Large intestine (tissue), 3 donors: Measurements from ENCODE around the gene FUOM. TPM values are rescaled to one million over a fixed set of nuclear protein-coding genes. Genes with fewer than 3 reads are reported as not detected.
A peak's percentile ranks its signal among the peaks of the same experiment; 100 is the strongest.
"Not testable (repeated sequence)": the region's sequence is repeated elsewhere in the genome, so short reads cannot be mapped to it uniquely, and the experiment has no call there.

Source experiments
- DNase-seq, 2 donors: peaks; one replicate each; pipeline versions ENCODE4 v3.0.0 to v3.0.0-alpha.2; 2013
- H3K27ac ChIP-seq: one replicate; pipeline ENCODE4 v1.5.1; 2013; ENCODE audit warnings: low read length
- H3K27me3 ChIP-seq: 2 replicates; pipeline ENCODE4 v1.6.1; 2013; ENCODE audit warnings: low read length; ENCODE audit not compliant: control insufficient read depth, insufficient read depth
- H3K36me3 ChIP-seq: 2 replicates; pipeline ENCODE4 v1.6.1; 2013; ENCODE audit warnings: low read length; ENCODE audit not compliant: control insufficient read depth, insufficient read depth
- H3K4me1 ChIP-seq: one replicate; pipeline ENCODE4 v1.6.1; 2013; ENCODE audit warnings: low read length; ENCODE audit not compliant: control insufficient read depth, insufficient read depth
- H3K4me3 ChIP-seq: one replicate; pipeline ENCODE4 v1.5.1; 2013; ENCODE audit warnings: low read length
- H3K9me3 ChIP-seq: one replicate; pipeline ENCODE4 v1.6.1; 2013; ENCODE audit warnings: mild to moderate bottlenecking, low read depth, low read length, moderate library complexity; ENCODE audit not compliant: control insufficient read depth
- WGBS: methylation state at CpG from one replicate; pipeline ENCODE4 v1.1.5; 2013; ENCODE audit warnings: low lambda C conversion rate; ENCODE audit not compliant: insufficient coverage; 5-methylcytosine and 5-hydroxymethylcytosine counted together
- polyA plus RNA-seq: library from polyadenylated mRNA; unstranded; fragments of 120-200 nt; gene quantifications from one replicate; pipeline ENCODE4 v1.2.1, GENCODE V29; 2013

Gene FUOM
- polyA plus RNA-seq, 1 donor: 56.9 TPM

DNA sequence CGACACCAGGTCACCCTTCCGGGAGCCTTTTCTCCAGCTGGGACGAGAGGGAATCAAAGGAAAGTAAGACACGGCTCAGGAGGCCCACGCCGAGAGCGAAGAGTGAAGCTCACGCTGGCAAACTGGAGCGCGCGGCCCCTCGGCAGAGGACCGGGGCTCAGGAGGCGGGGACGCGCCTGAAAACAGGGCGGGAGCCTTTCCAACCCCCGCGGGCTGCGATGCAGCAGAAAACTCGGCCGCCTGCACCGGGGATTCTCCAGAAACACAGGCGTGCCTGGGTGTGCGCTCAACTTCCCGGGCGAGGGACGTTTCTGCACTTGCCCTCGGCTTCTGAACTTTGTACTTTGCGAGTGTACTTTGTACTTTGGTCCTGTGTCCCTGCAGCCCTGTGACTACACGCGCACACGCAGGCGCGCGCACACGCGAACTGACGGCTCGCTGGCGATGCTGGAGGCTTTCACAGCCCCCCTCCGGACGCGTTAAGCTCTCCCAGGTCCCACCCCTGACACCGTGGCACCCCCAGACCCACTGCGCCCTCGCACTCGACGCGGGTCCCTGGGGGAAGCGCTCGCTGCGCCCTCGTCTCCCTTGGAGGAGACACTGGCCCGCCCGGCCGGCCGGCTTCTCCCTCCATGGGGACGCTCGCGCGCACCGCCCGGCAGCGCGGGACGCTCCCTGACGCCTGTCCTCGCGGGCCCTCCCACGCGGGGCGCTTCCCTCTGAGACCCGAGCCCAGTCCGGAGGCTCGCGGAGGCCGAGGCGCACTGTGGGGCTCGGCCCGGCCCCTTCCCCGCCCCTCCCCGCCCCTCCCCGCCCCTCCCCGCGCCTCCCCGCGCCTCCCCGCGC is 20.7 kb upstream of the FUOM start:
- peak overlapping the region; percentile 95 for H3K27ac ChIP-seq
- H3K9me3 ChIP-seq: peaks cover 6% of the 10 kb centered on the region
- H3K27me3 ChIP-seq: no peaks in the 10 kb centered on the region
- no CpG with 5 or more reads among the region's 90 CpGs for WGBS
- H3K4me3 ChIP-seq: peak overlapping the region; percentile 75
- H3K4me1 ChIP-seq: peaks cover 9% of the 10 kb centered on the region
- DNase-seq: peak; percentile 85 to 95
- H3K36me3 ChIP-seq: peaks cover 6% of the 10 kb centered on the region

DNA sequence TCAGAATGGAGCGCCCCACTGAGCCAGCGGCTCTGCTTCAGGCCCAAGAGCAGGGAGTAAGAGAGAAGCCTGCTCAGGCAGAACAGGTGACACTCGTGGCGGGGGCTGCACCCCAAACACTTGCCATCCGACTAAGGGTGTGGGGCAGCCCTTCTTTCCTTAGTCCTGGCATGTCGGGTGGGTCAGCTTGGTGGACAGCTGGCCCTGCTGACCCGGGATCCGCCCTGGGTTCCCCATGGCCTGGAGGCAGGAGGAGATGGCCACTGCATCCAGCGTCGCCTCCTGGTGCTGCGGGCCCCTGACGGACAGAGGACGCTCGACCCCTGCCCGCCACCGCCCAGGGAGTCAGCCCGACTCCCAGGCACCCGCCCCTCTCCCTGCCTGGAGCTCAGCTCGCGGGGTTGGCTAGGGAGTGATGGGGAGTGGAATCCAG is 20.0 kb upstream of the FUOM start:
- peak overlapping the region; percentile 75 for H3K4me3 ChIP-seq
- H3K9me3 ChIP-seq: peaks cover 6% of the 10 kb centered on the region
- no CpG with 5 or more reads among the region's 20 CpGs for WGBS
- no peak for DNase-seq
- H3K36me3 ChIP-seq: peaks cover 6% of the 10 kb centered on the region
- H3K4me1 ChIP-seq: peaks cover 9% of the 10 kb centered on the region
- H3K27me3 ChIP-seq: no peaks in the 10 kb centered on the region
- H3K27ac ChIP-seq: peak overlapping the region; percentile 95

DNA sequence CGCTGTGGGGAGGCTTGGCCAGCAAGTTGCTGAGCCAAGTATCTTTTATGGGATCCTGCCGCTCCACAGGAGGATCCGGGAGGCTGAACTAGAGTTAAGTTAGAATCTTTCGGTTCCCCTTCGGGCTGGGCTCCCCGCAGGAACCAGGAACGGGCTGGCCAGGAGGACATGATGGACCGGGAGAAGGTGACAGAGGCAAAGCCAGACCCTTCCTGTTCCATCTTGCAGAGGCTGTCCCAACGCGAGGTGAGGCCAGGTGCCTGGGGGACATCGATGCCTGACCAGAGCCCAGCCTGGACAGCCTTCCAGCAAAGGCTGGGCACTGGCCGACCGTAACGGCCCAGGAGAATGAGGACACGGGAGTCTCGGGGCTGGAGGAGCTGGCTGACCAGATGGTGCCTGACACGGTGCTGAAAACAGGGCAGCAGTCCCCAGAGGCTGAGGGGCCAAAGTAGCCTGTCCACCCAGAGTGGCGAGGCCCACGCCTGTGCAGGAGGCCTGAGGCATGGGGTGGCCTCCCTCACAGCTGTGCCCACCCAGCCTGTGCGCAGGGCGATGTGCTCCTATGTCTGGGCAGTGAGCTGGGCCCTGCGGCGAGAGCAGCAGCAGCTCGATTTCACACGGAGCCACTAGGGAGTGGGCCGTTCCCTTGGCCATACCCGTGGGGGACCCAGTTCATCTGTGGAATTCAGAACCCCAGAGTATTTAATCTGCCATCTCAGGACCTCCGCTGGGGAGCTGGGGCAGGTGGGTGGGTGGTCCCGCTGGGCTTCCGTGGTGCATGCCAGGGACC is 19.4 kb upstream of the FUOM start:
- Histone ChIP-seq H3K9me3 (peaks cover 6% of the 10 kb centered on the region), H3K27me3 (no peaks in the 10 kb centered on the region), H3K4me3 (peak overlapping the region; percentile 75), H3K4me1 (peaks cover 9% of the 10 kb centered on the region), H3K27ac (no peak overlapping the region), H3K36me3 (peaks cover 5% of the 10 kb centered on the region)
- DNase-seq: no peak
- WGBS: 100% methylated on average over 1 of the region's 30 CpGs

DNA sequence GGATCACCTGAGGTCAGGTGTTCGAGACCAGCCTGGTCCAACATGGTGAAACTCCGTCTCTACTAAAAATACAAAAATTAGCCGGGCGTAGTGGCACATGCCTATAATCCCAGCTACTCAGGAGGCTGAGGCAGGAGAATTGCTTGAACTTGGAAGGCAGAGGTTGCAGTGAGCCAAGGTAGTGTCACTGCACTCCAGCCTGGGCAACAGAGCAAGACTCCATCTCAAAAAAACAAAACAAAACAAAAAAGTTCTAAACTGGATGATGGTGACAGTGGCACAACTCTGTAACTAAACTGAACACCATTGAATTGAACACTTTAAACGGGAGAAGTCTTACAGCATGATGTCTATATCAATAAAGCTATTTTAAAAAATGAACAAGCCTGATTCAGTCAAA is 18.4 kb upstream of the FUOM start:
- 86% methylated on average over 1 of the region's 5 CpGs for WGBS
- not testable (repeated sequence) for H3K9me3 ChIP-seq

DNA sequence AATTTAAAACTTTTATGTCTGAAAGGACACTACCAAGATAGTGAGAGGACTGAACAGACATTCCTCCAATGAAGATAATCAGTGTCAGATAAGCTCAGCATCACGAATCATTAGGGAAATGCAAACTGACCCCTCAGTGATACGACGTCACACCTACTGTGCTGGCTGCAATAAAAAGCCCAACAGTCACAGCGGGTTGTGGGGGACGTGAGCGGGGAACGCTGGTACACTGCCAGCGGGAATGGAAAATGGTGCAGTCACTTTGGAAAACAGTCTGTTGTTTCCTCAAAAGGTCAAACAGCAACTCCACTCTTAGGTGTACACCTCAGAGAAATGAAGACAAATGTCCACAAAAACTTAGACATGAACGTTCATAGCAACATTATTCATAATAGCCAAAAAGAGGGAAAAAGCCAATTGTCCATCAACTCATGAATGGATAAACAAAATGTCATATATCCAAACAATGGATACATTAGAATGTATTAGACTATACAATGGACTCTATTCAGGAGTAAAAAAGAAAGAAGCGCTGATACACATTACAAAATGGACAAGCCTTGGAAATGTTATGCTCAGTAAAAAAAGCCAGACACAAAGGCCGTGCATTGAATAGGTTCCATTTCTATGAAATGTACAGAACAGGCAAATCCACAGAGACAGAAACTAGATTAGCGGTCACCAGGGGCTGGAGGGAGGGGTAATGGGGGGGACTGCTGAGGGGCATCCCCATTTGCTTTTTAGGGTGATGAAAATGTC is 17.7 kb upstream of the FUOM start:
- no peak overlapping the region for H3K27ac ChIP-seq
- no peak for DNase-seq
- H3K27me3 ChIP-seq: no peaks in the 10 kb centered on the region
- WGBS: 93% methylated on average over 2 of the region's 12 CpGs
- H3K4me1 ChIP-seq: peaks cover 9% of the 10 kb centered on the region
- H3K4me3 ChIP-seq: no peak overlapping the region
- peaks cover 6% of the 10 kb centered on the region for H3K9me3 ChIP-seq
- peaks cover 8% of the 10 kb centered on the region for H3K36me3 ChIP-seq

More for the DNA sequence above, 18.4 kb upstream of the FUOM start:
- H3K4me1 ChIP-seq, H3K36me3 ChIP-seq, H3K27ac ChIP-seq, DNase-seq, H3K4me3 ChIP-seq, H3K27me3 ChIP-seq: not testable (repeated sequence)

DNA sequence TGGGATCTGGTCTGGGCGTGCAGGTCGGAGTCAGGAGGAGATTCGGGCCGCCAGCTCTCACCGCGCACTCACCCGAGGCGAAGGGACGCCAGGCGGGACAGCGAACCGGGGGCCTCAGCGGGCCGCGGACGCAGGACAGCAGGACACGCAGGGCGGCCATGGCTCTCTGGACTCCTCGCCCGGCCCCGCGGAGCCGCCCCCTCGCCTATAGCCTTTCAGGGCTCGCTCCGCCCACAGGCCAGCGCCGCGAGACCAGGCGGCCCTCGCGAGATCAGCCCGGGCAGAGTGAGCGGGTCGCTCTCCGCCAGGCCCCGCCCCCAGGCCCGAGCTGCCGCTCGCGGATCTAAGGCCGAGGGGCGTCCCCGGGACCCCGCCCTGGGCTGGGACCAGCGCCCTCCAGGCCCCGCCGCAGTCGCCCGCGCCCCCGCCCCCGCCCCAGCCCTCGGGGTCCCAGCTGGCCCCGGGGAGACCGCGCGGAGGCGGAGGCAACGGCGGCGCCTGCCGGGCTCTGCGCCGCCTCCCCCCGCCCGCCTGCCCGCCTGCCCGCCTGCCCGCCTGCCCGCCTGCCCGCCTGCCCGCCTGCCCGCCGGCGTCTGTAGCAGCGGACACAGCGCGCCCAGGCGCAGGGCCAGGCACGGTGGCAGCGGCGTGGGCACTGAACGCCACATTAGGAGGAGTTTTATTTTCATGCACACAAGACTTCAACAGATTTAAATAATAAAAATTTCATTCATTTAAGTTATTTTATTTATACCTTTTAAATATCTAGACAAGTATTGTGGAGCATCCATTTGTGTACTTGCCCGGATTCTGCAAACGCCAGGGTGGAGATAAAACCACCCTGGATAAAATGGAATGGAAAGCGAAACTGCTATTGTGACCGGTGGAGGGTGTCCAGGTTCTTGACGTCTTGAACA is 15.6 kb upstream of the FUOM start, which contains the start of gene ECHS1:
Gene ECHS1, minus strand, starts transcription at position 181 of the 917 bp plus-strand sequence. Its CDS starts 21 bp downstream, at position 160.
- Histone ChIP-seq H3K27me3 (no peaks in the 10 kb centered on the region), H3K27ac (peak within 1 kb of the TSS; percentile 53), H3K9me3 (peaks cover 4% of the 10 kb centered on the region), H3K4me1 (peaks cover 9% of the 10 kb centered on the region), H3K4me3 (peak within 1 kb of the TSS; percentile 72), H3K36me3 (peaks cover 29% of the 10 kb centered on the region)
- peak; percentile 93 to 94 for DNase-seq
- WGBS: 21% methylated on average over 5 of the region's 89 CpGs

DNA sequence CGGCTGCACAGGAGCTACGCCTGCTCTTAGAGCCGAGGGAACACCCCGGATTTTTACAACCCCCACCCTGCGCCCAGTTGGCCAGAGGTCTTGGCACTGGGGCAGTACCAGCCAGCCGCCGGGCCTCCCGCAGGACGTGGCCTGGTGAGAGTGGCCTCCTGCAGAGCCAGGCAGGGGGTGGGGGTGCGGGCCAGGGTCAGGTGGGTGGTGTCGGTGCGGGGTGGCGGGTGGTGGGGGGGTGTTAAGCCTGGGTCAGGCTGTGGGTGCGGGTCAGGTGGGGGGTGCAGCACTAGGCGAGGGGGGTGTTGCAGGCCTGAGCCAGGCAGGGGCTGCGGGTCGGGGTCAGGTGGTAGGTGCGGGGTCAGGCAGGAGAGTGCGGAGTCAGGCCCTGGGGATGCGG is 14.7 kb upstream of the FUOM start:
- no peak overlapping the region for H3K27ac ChIP-seq
- H3K4me3 ChIP-seq: peak overlapping the region; percentile 17
- no peaks in the 10 kb centered on the region for H3K27me3 ChIP-seq
- no CpG with 5 or more reads among the region's 20 CpGs for WGBS
- peaks cover 2% of the 10 kb centered on the region for H3K9me3 ChIP-seq
- DNase-seq: no peak
- H3K4me1 ChIP-seq: peaks cover 2% of the 10 kb centered on the region
- H3K36me3 ChIP-seq: peaks cover 33% of the 10 kb centered on the region

DNA sequence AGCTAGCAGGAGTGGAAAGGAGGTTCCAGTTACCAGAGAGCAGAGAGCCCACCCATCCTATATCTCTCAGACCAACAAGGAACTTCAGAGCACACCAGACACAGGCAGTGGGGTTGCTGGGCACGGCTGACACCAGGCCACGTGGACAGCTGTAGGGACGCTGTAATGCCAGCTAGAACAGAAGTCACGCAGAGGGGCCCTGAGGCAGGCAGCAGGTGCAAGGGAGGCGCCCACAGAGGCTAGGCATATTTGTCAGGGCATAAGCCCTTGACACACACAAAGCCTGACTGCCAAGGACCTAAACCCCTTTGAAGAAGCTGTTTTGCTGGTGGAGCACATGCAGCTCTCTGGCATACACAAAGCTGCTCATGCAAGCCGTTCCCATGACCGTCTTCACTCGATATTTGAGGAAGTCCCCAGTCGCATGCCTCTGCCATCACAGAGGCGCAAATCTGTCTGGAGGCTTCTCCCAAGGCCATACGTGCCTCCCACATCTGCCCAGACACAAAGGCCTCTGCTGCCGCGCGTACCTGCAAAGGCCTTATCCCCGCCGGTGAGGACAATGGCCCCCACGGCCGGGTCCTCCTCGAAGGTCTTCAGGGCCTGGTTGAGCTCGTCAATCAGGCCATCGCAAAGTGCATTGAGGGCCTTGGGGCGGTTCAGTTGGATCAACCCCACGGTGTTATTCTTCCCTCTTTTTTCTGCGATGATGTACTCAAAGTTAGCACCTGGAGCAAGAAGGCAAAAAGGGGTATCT is 12.4 kb upstream of the FUOM start:
- Histone ChIP-seq H3K9me3 (no peaks in the 10 kb centered on the region), H3K27me3 (no peaks in the 10 kb centered on the region), H3K4me1 (no peaks in the 10 kb centered on the region), H3K4me3 (no peak overlapping the region), H3K36me3 (peaks cover 51% of the 10 kb centered on the region), H3K27ac (no peak overlapping the region)
- no CpG with 5 or more reads among the region's 24 CpGs for WGBS
- no peak for DNase-seq

DNA sequence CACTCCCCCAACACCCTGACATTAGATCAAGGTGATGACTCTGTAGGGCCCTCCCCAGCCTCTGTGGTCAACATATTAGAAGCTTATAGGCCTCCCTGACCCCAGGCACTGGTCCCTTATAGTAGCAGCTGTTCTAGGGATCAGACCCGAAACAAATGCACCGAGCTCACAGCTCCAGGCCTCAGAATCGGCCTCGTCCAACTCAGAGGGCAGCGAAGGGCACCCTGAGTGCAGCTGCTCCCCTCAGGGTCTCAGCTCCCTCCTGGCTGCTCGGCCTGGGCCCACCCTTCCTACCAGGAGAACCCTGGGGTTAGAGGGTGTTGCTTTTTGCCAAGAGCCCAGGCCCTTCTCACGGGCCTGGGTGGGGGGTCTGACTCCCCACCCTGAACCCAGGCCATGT is 10.3 kb upstream of the FUOM start:
- H3K36me3 ChIP-seq: peaks cover 64% of the 10 kb centered on the region

More for the DNA sequence above, 10.3 kb upstream of the FUOM start:
- no peaks in the 10 kb centered on the region for H3K27me3 ChIP-seq
- DNase-seq: no peak
- no peak overlapping the region for H3K27ac ChIP-seq
- no CpG with 5 or more reads among the region's 7 CpGs for WGBS
- H3K4me3 ChIP-seq: no peak overlapping the region
- no peaks in the 10 kb centered on the region for H3K9me3 ChIP-seq
- H3K4me1 ChIP-seq: no peaks in the 10 kb centered on the region
